GM19351 (cell line): ENCODE data around the gene MCHR1.
"Not testable (repeated sequence)": the region's sequence is repeated elsewhere in the genome, so short reads cannot be mapped to it uniquely, and the experiment has no call there.

Experiments used
- ATAC-seq: cut with Tn5 transposase; IDR thresholded peaks from one replicate; pipeline ENCODE4 v1.9.1; 2021; ENCODE audit warnings: mild to moderate bottlenecking, moderate library complexity; ENCODE audit not compliant: unreplicated experiment

The MCHR1 gene

GRCh38 chr22:40685406-40685805 is 6.1 kb downstream of the MCHR1 start:
- no peak for ATAC-seq

- no peak for ATAC-seq
Measured at GRCh38 chr22:40687706-40688105, 8.4 kb downstream of the MCHR1 start.

GRCh38 chr22:40690370-40690769 is 11.1 kb downstream of the MCHR1 start:
- ATAC-seq = no peak

GRCh38 chr22:40691532-40691931 is 12.2 kb downstream of the MCHR1 start:
- no peak for ATAC-seq

GRCh38 chr22:40694411-40694810 is 15.1 kb downstream of the MCHR1 start:
- ATAC-seq = no peak

GRCh38 chr22:40701274-40701673 is 22.0 kb downstream of the MCHR1 start:
- no peak for ATAC-seq

- no peak for ATAC-seq
Measured at GRCh38 chr22:40703174-40703573, 23.9 kb downstream of the MCHR1 start.

GRCh38 chr22:40703736-40704135 is 24.5 kb downstream of the MCHR1 start:
- no peak for ATAC-seq

GRCh38 chr22:40705918-40706682 is 26.8 kb downstream of the MCHR1 start:
- ATAC-seq = no peak

- no peak for ATAC-seq
Measured at GRCh38 chr22:40707154-40707553, 27.9 kb downstream of the MCHR1 start.

- no peak for ATAC-seq
Measured at GRCh38 chr22:40708177-40708576, 28.9 kb downstream of the MCHR1 start.

GRCh38 chr22:40709752-40710413 is 30.6 kb downstream of the MCHR1 start:
- no peak for ATAC-seq

GRCh38 chr22:40712311-40712710 is 33.0 kb downstream of the MCHR1 start:
- no peak for ATAC-seq

GRCh38 chr22:40714499-40715337 is 35.4 kb downstream of the MCHR1 start:
- ATAC-seq = no peak

GRCh38 chr22:40716116-40716515 is 36.8 kb downstream of the MCHR1 start:
- no peak for ATAC-seq

GRCh38 chr22:40717657-40718056 is 38.4 kb downstream of the MCHR1 start:
- ATAC-seq = not testable (repeated sequence)

GRCh38 chr22:40718250-40719204 is 39.2 kb downstream of the MCHR1 start:
- no peak for ATAC-seq

GRCh38 chr22:40719599-40719998 is 40.3 kb downstream of the MCHR1 start:
- no peak for ATAC-seq

GRCh38 chr22:40720156-40720537 is 40.9 kb downstream of the MCHR1 start:
- not testable (repeated sequence) for ATAC-seq

- ATAC-seq = no peak
Measured at GRCh38 chr22:40720538-40721256, 41.4 kb downstream of the MCHR1 start.
